ENCODE results near the gene FNDC10. TPM values are rescaled to one million over a fixed set of nuclear protein-coding genes. Genes with fewer than 3 reads are reported as not detected.
A peak's percentile ranks its signal among the peaks of the same experiment; 100 is the strongest.

The FNDC10 gene
- total RNA-seq, 1 donor from 2014 or later = 0.99 TPM

DNA sequence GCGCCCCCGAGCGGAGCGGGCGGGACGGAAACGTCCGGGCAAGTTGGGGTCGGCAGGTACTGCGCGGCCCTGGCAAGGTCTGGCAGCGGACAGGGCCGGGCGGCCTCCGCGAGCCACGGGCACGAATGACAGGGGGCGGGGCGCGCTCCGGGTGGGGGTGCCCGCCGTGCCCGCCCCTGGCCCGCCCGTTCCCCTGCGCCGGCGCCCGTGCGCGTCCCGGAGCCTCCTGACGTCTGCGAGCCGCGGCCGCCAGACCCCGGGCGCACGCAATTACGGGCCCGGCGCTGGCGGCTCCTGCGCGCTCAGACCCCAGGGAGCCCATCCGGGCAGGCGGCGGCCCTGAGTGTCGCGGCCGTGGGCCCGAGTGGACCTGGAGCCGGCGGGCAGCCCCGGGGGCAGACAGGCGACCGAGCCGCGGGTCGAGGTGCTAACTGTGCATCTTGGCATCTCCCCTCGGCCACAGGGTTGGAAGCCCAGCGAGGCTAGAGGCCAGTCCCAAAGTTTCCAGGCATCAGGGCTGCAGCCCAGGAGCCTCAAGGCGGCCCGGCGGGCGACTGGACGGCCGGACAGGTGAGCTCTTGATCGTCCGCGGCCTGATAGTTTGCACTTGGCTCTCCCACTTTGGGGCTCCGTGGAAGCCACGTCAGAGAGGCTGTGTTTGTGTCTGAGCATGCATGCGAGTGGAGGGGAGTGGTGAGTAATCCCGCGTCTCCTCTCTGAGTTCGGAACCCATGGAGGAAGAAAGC is 16.3 kb upstream of the FNDC10 start:
- peak; percentile 46 to 57 for DNase-seq (ENCODE audit: low read depth in 2 of 2)

DNA sequence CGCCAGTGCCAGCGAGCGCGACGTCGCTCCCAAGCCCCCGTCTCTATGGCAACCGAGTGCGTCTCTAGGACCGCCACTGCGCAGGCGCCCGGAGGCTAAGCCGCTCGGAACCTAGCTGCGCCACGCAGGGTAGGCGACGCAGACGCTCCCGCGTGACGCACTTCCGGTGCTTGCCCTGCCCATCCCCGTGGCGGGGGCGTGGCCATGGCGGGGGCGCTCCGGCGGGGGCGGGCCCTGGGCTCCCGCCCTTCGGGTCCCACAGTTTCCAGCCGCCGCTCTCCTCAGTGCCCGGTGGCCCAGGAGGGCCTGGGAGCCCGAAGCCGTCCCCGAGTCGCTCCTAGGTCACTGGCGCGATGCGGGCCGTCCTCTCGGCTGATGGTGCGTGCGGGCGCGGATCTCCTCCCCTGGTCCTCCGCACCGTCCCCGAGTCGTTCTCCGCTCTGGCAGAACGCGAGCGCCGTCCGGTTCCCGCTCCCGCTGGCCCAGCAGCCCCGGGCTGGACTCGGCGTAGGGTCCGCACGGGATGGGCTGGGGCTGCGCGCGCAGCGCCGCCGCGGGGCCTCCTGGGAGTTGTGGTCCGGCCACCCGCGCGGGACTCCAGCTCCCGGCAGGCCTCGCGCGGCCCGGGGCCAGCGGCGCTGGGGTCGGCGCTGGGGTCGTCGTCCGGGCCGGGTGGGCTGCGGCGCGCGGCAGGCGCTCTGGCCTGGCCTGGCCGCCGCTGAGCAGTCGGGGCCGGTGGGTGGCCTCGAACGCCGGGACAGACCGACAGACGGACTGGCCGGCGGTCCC is 15.5 kb upstream of the FNDC10 start, which contains the start of gene MIB2:
Gene MIB2 (plus strand): TSS at position 245 of the 789 bp plus-strand sequence. CDS start 7,953 bp downstream, outside the sequence.
- peak; percentile 96 to 98 for DNase-seq (ENCODE audit: low read depth in 2 of 2)

DNA sequence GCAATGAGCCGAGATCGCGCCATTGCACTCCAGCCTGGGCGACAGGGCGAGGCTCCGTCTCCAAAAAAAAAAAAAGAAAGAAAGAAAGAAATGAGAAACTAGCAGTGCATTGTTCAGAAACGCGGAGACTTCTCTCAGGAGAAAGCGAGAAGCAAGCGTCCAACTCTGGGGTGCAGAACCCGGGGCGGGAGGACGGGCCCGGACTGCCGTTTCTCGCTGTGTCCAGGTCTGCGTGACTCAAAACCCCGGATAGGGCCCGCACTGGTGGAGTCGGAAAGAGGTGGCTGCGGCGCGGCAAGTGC is 15.0 kb upstream of the FNDC10 start:
- DNase-seq (ENCODE audit: low read depth in 2 of 2) = no peak

DNA sequence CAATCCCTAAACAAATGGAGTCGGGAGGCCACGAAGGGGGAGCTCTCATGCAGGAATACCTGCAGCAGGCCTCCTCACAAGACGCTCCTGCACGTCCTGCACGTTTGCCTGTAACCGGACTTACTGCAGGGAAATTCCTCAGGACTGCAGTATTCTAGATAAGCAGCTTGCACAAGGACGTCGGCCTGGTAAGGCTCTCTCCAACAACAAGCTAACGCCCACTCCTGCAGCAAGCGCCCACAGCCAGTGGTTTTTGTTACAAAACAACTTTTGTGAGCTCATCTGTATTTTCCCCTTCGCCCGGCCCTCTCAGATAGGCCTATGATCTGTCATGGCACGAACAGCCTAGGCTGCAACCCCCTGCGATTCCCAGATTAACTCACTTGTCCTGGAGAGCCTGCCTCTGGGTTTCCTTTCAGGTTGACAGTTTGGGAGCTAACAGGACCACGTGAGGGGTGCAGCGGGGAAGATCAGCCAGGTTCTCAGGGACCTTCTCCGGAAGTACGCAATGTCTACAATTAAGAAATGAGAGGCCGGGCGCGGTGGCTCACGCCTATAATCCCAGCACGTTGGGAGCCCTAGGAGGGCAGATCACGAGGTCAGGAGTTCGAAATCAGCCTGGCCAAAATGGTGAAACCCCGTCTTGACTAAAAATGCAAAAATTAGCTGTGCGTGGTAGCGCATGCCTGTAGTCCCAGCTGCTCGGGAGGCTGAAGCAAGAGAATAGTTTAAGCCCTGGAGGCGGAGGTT is 14.4 kb upstream of the FNDC10 start:
- DNase-seq (ENCODE audit: low read depth in 2 of 2) = peak in 1 of 2 donors; percentile 19

DNA sequence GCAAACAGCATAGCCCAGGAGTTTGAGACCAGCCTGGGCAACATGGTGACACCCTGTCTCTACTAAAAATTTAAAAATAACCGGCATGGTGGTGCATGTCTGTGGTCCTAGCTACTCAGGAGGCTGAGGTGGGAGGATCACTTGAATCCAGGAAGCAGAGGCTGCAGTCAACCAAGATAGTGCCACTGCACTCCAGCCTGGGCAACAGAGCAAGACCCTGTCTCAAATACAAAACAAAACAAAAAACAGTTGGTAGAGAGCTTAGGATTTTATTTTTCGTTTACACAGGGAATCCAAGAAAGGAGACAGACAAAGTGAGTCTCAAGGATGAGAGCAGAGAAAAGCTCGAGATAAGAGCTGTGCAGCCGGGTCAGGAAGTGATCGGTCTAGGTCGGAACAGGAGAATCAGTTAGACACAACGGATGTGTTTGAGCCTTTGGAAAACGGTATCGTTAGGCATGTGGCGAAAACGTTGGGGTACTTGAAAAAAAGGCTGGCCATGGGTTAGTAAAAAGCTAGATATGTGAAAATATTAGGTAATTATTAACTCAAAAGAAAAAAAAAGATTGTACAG is 13.7 kb upstream of the FNDC10 start:
- no peak for DNase-seq (ENCODE audit: low read depth in 2 of 2)

DNA sequence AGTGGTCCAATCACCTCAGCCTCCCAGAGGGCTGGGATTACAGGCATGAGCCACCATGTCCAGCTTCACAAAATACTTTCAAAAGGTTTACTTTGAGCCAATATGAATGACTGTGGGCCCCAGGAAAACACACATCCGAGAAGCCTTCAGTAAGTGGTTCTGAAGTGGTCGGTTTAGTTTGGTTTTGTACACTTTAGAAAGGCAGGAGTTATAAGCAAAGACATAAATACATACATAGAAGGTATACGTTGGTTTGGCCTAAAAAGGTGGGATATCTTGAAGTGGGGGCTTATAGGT is 12.1 kb upstream of the FNDC10 start:
- DNase-seq (ENCODE audit: low read depth in 2 of 2) = no peak

DNA sequence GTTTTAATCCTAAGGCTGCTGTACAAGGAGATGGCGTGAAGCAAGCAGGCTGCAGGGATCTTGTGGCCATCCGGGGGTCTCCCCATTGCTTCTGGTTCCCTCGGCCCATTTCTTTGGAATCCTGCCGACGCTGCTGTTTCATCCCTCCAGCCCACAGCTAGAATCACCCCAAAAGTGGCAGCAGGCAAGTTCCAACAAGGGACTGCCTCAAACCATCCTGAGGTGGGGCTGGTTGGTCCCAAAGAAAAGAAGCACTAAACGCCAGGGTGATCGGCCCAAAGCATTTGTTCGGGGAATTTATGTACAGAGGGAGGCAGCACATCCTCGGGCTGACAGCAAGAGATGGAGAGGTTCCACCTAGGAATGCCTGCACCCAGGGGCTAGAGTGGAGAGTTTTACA is 10.9 kb upstream of the FNDC10 start:
- no peak for DNase-seq (ENCODE audit: low read depth in 2 of 2)

DNA sequence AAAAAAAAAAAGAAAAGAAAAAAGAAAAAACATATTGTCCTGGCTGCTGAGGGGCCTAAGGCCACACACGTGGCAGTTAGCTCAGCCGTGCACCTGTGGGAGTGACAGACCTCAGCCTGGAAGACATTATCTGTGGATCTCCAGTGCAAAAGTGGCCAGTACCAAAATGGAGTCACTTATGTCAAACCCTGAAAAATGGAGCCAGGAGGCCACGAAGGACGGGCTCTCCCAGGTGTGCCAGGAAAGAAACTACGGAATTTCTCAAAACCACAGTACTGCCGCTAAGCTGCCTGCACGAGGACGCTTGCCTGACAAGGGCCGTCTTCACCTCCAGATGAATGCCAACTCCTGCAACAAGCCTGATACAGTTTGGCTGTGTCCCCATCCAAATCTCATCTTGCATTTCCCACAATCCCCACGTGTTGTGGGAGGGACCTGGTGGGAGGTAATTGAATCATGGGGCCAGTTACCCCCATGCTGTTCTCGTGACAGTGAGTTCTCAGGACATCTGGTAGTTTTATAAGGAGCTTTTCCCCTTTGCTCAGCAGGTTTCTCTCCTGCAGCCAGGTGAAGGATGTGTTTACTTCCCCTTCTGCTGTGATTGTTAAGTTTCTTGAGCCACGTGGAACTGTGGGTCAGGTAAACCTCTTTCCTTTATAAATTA is 10.0 kb upstream of the FNDC10 start:
- no peak for DNase-seq (ENCODE audit: low read depth in 2 of 2)

DNA sequence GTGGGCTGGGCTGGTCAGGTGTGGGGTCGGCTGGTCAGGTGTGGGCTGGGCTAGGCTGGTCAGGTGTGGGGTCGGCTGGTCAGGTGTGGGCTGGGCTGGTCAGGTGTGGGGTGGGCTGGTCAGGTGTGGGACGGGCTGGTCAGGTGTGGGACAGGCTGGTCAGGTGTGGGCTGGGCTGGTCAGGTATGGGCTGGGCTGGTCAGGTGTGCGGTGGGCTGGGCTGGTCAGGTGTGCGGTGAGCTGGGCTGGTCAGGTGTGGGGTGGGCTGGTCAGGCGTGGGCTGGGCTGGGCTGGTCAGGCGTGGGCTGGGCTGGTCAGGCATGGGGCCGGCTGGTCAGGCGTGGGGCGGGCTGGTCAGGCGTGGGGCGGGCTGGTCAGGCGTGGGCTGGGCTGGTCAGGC is 6.3 kb upstream of the FNDC10 start:
- DNase-seq (ENCODE audit: low read depth in 2 of 2) = no peak

DNA sequence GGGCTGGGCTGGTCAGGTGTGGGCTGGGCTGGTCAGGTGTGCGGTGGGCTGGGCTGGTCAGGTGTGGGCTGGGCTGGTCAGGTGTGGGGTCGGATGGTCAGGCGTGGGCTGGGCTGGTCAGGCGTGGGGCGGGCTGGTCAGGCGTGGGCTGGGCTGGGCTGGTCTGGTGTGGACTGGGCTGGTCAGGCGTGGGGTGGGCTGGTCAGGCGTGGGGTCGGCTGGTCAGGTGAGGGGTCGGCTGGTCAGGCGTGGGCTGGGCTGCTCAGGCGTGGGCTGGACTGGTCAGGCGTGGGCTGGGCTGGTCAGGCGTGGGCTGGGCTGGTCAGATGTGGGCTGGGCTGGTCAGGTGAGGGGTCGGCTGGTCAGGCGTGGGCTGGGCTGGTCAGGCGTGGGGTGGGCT is 5.8 kb upstream of the FNDC10 start:
- no peak for DNase-seq (ENCODE audit: low read depth in 2 of 2)

DNA sequence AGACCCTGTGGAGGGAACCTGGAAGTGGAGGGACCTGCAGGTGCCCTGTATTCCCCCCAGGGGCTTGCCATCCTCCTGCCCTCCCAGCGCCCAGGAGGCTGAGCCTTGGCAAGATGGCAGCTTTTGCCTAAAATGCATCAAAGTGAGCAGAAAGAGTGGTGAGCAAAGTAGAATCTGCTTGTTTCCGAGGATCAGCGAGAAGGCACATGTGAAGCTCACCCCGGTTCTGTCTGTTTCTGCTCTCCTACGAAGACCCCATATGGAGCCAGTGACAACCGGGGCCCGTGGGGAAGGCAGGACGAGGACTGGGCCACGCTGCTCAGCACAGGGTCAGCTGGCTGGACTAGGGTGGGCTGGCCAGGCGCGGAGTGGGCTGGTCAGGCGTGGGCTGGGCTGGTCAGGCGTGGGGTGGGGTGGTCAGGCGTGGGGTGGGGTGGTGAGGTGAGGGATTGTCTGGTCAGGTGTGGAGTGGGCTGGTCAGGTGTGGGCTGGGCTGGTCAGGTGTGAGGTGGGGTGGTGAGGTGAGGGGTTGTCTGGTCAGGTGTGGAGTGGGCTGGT is 5.2 kb upstream of the FNDC10 start:
- no peak for DNase-seq (ENCODE audit: low read depth in 2 of 2)

DNA sequence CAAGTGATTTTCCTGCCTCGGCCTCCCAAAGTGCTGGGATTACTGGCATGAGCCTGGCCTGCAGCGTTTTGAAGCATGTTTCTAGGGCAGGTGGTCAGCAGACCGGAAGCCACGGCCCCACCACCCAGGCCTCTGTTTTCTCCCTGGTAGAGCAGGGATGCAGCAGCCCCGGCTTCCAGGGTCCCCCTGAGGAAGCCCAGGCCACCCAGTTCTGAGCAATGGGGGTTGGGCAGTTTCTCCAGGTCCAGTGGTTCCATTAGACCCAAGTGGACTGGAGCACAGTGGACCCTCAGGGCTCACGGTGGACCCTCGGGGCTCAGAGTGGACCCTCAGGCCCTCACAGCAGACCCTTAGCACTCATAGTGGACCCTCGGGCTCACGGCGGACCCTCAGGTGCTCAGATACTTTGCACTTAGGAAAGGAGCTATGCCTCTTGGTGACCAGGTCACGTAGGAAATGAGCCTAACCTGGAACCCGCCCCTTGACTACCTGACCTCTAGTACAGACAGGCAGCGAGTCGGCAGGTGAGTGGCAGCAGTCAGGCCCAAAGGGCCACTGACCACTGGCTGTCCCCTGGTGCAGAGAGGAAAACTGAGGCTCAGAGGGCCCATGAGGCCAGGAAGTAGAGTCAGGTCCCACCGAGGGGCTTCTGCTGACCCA is 4.6 kb upstream of the FNDC10 start:
- DNase-seq (ENCODE audit: low read depth in 2 of 2) = no peak

DNA sequence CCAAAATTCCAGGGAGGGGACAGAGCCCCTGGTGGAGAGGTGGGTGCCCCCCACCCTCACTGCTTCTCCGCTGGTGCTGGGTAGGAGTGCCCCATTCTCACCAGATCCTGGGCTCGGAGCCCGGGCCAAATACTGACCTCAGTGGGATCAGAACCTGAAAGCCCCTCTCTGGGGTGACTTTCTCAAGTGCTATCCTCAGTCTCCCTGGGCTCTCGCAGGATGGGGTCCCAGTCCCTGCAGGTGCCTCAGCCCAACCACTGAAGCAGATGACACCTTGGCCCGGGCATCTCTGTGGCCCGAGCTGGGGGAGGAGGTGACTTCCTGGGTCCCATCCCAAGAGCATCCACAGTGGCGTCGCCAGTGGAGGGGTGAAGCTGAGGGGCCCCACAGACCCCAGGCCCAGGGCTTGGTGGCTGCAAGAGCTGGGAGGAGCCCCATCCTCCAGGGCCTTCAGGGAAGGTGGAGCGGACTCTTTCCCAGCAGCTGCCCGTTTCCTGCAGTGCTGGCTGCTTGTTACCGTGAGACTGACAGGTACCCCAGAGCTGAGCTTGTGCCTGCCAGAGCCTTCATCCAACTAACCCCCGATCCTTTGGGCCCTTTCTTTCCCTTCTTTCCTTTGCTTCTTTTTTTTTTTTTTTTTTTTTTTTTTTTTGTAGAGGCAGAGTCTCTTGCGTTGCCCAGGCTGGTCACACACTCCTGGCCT is 3.9 kb upstream of the FNDC10 start:
- DNase-seq (ENCODE audit: low read depth in 2 of 2) = no peak

DNA sequence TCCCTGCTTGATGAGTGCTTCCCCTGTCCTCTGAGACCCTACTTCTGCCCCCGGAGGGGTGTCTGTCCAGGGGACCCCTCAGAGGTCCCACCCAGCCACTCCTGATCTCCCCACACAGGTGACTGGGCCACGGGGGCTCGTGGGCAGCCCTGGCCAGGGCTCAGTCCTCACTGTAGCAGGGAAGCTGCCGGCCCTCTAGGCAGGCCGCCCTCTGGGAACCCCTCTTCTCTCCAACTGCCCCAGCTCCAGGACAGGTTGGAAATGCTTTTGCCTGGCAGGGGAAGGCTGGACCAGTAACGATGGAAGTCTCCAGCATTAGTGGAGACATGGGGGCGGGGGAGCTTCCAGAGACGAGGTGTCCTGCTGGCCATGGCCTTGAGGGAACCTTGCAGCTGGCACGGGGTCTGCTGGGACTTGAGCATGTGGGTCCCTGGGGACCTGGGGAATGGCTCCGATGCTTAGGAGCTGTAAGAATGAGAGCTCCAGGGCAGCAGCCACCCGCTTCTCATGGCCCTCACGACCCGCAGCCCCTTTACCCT is 3.1 kb upstream of the FNDC10 start:
- no peak for DNase-seq (ENCODE audit: low read depth in 2 of 2)

DNA sequence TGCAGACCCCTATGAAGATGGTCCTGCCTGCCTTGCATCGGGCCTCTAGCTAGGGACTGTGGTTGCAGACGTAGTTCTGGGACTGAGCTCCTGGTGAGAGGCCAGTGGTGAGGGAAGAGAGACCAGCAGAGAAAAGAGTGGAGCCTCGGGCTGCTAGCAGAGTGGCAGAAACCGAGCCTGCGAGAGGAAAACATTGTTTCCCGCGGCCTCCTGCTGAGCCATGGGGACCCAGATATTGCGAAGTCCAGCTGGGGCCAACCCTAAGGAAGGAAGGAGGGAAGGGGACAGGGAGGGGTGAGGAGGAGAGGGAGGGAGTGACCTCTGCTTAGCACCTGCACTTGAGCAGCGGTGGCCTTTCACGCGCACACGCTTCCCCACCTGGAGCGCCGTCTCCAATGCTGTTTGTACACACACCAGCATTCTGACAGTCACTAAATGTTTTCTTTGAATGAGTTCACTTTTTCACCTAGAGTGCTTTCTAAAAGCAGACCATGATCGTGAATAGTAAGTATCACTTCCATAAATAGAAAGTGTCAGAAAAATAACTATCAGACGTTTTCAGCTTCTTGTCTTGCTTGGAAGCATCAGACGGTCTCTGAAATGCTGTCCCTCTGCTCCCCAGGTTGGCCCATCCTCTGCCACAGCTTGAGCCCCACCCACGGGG is 2.5 kb upstream of the FNDC10 start:
- no peak for DNase-seq (ENCODE audit: low read depth in 2 of 2)

DNA sequence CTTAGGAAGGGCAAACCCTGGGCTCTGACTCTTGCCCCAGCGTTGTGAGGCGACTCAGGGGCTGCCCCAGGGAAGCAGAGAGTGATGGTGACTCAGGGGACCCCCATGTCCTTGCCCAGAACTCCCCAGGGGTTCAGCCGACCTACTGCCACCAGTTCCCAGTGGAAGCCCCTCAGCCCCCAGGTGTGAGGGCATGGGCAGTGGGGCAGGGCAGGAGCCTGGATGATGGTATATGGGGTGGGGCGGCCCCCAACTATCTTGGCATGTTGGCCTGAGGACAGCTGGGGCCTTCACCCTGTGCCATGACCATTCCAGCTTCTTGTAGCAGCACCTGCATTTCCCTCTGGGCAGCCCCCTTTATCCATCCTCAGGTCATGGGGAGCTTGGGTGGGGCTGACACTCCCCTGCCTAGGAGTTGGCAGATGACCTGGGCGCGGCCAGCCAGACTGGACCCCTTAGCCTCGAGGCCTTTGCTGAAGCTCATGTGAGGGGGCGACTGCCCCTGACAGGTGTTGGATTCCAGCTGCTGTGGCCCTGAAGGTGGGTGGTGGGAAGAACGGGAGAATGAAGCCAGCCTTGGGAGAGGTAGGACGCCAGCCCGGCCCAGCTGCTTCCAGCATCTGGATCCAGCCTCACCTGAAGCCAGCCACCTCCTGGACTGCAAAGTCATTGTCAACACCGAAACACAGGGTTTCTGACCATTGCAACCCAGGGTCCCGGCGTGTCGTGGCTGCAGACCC is 1.8 kb upstream of the FNDC10 start:
- DNase-seq (ENCODE audit: low read depth in 2 of 2) = no peak

DNA sequence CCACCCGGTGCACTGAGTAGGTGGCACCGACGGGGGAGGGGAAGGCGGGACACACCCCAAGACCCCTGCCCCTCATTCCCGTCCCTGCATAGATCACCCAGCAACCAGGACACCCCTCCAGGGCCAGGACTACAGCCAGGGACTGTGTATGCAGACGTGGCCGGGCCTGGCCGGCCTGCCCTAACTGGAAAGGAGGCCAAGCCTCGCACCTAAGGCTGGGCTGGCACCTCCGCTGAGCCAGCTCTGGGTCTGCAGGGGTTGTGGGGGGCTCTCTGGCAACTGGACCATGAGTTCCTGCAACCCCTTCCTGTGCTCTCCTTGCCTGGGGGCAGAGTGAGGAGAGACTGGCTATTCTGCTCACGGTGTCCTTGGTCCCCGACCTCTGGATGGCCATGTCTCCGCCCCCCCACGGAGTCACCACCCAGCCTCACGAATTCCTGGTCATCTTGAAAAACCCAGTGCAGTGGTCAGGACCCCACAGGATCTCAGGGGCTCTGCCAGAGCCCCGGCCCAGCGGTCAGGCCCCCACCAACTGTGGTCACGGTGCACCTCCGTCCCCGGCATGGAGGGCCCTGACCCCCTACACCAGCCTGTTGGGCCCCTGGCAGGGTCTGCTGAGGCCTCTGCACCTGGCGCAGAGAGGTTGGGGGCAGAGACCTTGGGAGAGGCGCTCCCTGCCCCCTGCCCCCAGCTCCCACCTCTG is 1.1 kb upstream of the FNDC10 start:
- DNase-seq (ENCODE audit: low read depth in 2 of 2) = no peak

All from lung microvascular endothelial cell (primary cell).